Epithelial cell of esophagus (primary cell): Measurements from ENCODE around the gene ODAD3.
"Not testable (repeated sequence)": the region's sequence is repeated elsewhere in the genome, so short reads cannot be mapped to it uniquely, and the experiment has no call there.

Source experiments
- DNase-seq: peaks from one replicate; pipeline ENCODE4 v3.0.0; 2010; ENCODE audit warnings: low read depth
- H3K4me3 ChIP-seq: 2 replicates; pipeline ENCODE4 v1.5.1; 2011; ENCODE audit warnings: mild to moderate bottlenecking, low read length, control low read depth
- TF ChIP-seq, protein P1 (sequence below): IDR thresholded peaks from 2 replicates; pipeline ENCODE4 v1.5.1; 2011; ENCODE audit warnings: low read depth, mild to moderate bottlenecking, low read length, control low read depth, inconsistent platforms; ENCODE audit not compliant: insufficient read depth; ENCODE audit errors: missing control alignments

The ODAD3 gene

DNA sequence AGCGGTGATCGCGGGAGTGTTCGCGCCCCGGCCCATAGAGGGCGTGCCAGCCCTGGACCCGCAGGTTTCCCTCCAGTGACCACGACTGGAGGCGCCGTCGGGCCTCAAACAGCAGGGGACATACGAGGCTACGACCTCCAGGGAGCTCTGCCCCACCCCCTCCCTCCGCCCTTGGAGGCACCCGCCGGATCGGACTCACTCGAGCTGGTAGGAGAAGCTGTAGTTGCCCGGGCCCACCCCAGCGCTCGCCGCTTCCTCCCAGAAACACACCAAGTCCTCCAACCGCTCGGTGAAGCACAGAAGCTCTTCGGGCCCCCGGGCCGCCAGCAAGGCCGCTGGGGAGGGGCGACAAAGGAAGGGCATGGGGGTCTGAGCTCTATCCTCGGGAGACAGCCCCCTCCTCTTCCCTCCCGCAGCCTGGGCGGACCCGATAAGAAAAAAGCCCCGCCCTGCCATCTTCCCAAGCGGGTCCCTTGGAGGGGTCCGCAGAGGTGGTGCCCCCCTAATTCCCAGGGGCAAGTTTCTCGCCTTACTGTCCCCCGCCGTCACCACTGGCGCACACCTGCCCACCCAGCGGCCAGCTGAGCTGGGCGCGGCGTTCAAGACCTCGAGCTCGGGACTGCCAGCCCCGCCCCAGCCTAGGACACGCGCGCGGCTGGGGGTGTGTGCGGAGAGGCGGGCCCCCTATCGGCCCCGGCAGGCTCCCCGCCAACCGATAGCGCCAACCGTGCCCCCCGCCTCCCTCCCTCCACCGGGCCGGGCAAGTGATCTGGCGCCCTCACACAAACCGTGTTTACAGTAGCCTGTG lies 51.8 kb downstream of the ODAD3 start:
- DNase-seq = peak; percentile 30
- peak overlapping the region; percentile 11 for H3K4me3 ChIP-seq
- TF ChIP-seq, protein P1, sequence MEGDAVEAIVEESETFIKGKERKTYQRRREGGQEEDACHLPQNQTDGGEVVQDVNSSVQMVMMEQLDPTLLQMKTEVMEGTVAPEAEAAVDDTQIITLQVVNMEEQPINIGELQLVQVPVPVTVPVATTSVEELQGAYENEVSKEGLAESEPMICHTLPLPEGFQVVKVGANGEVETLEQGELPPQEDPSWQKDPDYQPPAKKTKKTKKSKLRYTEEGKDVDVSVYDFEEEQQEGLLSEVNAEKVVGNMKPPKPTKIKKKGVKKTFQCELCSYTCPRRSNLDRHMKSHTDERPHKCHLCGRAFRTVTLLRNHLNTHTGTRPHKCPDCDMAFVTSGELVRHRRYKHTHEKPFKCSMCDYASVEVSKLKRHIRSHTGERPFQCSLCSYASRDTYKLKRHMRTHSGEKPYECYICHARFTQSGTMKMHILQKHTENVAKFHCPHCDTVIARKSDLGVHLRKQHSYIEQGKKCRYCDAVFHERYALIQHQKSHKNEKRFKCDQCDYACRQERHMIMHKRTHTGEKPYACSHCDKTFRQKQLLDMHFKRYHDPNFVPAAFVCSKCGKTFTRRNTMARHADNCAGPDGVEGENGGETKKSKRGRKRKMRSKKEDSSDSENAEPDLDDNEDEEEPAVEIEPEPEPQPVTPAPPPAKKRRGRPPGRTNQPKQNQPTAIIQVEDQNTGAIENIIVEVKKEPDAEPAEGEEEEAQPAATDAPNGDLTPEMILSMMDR = peak; percentile 67

DNA sequence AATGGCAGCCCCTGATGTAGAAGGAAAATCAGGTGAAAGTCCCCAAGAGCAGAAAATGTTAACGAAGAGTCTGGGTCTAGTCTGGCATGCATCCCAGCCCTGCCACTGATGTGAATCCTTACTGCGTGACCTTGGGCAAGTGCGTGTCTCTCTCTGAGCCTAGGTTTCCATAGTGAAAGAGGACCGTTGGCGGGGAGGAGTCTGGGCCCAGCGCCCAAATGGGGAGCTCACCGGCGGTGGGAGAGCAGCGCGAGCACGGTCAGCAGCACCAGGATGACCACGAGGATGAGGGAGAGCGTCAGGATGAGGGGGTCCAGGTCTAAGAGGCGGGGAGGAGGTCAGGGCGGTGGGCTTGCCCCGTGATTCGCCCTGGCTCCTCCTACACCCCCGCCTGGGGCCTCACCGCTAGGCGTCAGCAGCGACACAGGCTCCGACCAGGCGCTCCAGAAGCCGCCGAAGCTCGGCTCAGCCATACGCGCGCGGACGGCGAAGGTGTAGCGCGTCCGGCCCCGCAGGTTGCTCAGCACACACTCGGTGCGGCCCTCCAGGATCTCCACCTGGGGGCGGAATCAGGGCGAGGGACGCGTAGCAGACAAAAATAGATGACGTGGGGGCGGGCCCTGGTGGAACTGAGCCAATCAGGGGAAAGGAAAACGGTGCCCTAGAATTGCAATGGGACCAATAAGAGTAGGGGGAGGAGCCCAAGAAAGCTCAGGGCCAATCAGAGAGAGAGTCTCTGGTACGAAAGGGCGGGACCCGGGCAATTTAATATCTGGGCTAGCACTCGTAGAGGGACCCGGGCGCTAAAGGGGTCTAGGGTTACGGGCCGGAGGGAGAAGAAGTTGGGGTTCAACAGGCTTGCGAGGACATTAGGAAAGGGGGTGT lies 54.0 kb downstream of the ODAD3 start:
- TF ChIP-seq, protein P1 = peak; percentile 62
- peak; percentile 98 for DNase-seq
- H3K4me3 ChIP-seq = peak overlapping the region; percentile 53

DNA sequence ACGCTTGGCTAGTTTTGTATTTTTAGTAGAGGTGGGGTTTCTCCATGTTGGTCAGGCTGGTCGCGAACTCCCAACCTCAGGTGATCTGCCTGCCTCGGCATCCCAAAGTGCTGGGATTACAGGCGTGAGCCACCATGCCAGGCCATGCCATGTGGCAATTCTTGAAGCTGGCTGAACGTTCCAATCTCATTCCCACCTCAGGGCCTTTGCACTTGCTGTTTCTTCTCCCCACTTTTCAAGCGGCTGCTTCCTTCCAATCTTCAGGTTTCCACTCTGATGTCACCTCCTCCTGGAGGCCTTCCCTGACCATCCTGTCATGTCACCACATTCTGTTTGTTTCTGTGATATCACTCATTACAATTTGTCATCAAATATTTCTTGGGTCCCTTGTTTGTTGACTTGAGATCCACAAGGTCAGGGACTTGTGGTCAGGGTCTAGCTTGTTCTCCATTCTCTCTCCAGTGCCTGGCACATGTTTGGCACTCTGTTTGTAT lies 55.0 kb downstream of the ODAD3 start:
- H3K4me3 ChIP-seq = no peak overlapping the region
- DNase-seq = no peak
- TF ChIP-seq, protein P1 = no peak

DNA sequence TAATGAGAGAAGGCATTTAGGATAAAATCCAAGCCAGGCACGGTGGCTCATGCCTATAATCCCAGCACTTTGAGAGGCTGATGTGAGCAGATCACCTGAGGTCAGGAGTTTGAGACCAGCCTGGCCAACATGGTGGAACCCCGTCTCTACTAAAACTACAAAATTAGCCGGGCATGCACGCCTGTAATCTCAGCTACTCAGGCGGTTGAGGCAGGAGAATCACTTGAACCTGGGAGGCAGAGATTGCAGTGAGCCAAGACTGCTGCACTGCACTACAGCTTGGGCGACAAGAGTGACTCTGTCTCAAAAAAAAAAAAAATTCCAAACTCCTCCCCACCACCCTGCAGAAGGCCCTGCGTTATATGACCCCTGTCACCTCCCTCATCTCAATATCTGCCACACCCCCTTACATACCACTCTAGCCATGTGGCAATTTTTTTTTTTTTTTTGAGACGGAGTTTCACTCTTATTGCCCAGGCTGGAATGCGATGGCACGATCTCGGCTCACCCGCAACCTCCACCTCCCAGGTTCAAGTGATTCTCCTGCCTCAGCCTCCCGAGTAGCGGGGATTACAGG lies 55.6 kb downstream of the ODAD3 start:
- H3K4me3 ChIP-seq, DNase-seq: not testable (repeated sequence)

DNA sequence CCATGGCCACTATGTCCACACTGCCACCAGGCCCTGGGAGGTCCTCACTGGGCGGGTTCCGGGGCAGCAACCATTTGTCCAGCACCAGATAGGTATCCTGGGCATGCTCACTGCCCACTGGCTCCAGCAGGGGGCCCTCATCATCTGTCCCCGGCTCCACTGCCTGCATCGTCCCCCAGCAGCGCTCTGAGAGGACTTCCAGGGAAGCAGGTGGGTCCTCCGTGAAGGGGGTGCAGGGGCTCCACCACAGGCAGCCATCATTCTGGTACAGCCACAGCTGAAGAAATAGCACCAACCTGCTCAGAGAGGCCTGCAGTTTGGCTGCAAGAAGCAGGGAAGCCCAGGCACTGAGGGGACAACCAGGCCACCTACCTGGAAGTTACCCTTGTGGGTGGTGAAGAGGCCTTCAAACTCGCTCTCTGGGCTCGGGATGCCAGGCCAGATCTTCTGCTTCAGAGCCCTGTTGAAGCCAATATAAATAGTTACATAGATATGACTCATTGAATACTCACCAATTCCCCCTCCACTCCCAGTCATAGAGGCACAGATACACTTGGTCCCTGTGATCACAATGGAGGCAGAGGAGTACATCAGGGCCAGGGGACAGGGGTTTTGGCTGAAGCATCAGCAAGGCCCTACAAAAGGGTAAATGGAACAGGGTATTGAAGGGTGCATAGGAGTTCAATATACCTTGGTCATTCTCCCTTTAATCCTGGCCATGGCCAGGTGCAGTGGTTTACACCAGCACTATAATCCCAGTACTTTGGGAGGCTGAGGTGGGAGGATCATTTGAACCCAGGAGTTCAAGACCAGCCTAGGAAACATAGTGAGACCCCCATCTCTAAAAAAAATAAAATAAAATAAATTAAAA lies 56.4 kb downstream of the ODAD3 start:
- TF ChIP-seq, protein P1 = peak; percentile 29
- H3K4me3 ChIP-seq = no peak overlapping the region
- DNase-seq = peak; percentile 87

DNA sequence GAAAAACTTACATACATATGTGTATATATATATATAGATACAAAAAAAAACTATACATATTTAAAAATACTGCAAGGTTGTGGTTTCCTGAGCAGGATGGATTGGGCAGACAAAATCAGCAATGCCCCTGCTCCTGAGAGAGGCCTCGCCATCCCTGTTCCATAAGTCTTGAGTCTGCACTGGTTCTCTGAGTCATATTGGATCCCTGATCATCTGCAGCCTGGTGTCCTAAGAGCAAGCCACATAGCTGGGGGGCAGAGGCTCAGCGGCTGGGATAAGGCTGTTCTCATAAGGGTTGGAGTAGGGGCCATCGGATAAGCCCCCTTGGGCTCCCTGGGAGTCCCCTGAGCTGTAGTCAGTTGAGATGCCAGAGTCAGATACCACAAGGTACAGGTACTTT lies 57.2 kb downstream of the ODAD3 start:
- H3K4me3 ChIP-seq = no peak overlapping the region
- TF ChIP-seq, protein P1 = no peak
- DNase-seq = peak; percentile 36
